Calu3 (cell line): ENCODE measurements around the gene FGF14. TPM values are rescaled to one million over a fixed set of nuclear protein-coding genes. Genes with fewer than 3 reads are reported as not detected.

Experiments used
- BruUV-seq: library from RNA; stranded (reverse); fragments of 400-500 nt; replicated peaks from 2 replicates; lab custom pipeline; 2021; lab: Mats Ljungman, UMichigan
- CTCF ChIA-PET: fragments of 300-600 bp; sonication (Branson Sonifier 250); formaldehyde crosslinking; loops from one replicate; lab custom pipeline; 2022; ENCODE audit warnings: antibody characterized with exemption; lab: Charles Lee
- DNase-seq: peaks from one replicate; pipeline ENCODE4 v3.0.0; 2022
- H3K27ac Mint-ChIP-seq: one replicate; pipeline ENCODE4 v1.8.0; 2022; ENCODE audit warnings: mixed read lengths; ENCODE audit not compliant: unreplicated experiment
- H3K27me3 Mint-ChIP-seq: one replicate; pipeline ENCODE4 v1.8.0; 2022; ENCODE audit warnings: mixed read lengths; ENCODE audit not compliant: unreplicated experiment
- H3K36me3 Mint-ChIP-seq: one replicate; pipeline ENCODE4 v1.8.0; 2022; ENCODE audit warnings: mild to moderate bottlenecking, moderate library complexity, mixed read lengths; ENCODE audit not compliant: insufficient read depth, unreplicated experiment
- H3K4me1 Mint-ChIP-seq: one replicate; pipeline ENCODE4 v1.8.0; 2022; ENCODE audit warnings: mild to moderate bottlenecking, low read depth, mixed read lengths; ENCODE audit not compliant: unreplicated experiment
- H3K4me3 Mint-ChIP-seq: one replicate; pipeline ENCODE4 v1.8.0; 2022; ENCODE audit warnings: mild to moderate bottlenecking, low read depth, moderate library complexity, mixed read lengths; ENCODE audit not compliant: unreplicated experiment
- H3K9me3 Mint-ChIP-seq: one replicate; pipeline ENCODE4 v1.8.0; 2022; ENCODE audit warnings: low read depth, mixed read lengths; ENCODE audit not compliant: unreplicated experiment
- intact Hi-C: fragments of 100-400 bp; cut with micrococcal nuclease; formaldehyde crosslinking; loops from one replicate; pipeline ENCODE4 v1.10.0; 2022; ENCODE audit not compliant: unreplicated experiment
- total RNA-seq: library from RNA; stranded (reverse); gene quantifications from 2 replicates; pipeline ENCODE4 v1.2.3, GENCODE V29; 2022
- TF ChIP-seq, protein P1 (sequence below): fragments of 200-600 bp; IDR thresholded peaks from one replicate; pipeline ENCODE4 v1.8.0; 2022; ENCODE audit warnings: antibody characterized with exemption; ENCODE audit not compliant: unreplicated experiment

The FGF14 gene
- total RNA-seq, 1 experiment from 2014 or later, result 0.21 TPM

DNA sequence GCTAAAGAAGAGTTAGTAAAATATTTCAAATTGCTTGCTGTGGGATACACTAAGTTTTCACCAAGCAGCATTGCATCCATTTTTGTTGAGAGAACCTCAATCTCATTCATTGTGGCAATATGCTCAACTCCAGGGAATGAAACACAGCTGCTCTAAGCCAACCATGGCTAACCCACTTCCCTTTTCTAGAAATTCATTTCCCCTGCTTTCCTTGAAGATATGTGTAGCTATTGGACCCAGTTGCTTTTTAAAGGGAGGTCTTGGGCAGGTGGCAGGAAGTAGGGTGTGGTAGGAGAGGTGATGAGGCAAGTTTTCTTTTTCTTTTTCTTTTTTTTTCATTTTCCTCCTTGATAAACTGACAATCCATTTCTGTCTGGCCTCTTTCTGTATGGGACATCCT lies 452.2 kb downstream of the FGF14 start:
- Mint-ChIP-seq H3K9me3 (no peaks in the 10 kb centered on the region), H3K4me3 (no peak overlapping the region), H3K27ac (no peak overlapping the region), H3K27me3 (no peaks in the 10 kb centered on the region), H3K36me3 (no peaks in the 10 kb centered on the region), H3K4me1 (no peaks in the 10 kb centered on the region)
- no TSS peak for BruUV-seq
- CTCF ChIA-PET, result interaction anchor here (0.8 kb wide), 1 partner anchor 10 kb away, joined by 3 read pairs; no protein-coding TSS in a partner anchor
- intact Hi-C loops, result loop anchor here (10.0 kb wide), 2 partner anchors 515 to 805 kb away; no protein-coding TSS in a partner anchor
- TF ChIP-seq, protein P1, sequence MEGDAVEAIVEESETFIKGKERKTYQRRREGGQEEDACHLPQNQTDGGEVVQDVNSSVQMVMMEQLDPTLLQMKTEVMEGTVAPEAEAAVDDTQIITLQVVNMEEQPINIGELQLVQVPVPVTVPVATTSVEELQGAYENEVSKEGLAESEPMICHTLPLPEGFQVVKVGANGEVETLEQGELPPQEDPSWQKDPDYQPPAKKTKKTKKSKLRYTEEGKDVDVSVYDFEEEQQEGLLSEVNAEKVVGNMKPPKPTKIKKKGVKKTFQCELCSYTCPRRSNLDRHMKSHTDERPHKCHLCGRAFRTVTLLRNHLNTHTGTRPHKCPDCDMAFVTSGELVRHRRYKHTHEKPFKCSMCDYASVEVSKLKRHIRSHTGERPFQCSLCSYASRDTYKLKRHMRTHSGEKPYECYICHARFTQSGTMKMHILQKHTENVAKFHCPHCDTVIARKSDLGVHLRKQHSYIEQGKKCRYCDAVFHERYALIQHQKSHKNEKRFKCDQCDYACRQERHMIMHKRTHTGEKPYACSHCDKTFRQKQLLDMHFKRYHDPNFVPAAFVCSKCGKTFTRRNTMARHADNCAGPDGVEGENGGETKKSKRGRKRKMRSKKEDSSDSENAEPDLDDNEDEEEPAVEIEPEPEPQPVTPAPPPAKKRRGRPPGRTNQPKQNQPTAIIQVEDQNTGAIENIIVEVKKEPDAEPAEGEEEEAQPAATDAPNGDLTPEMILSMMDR, result no peak
- DNase-seq, result no peak

- Mint-ChIP-seq H3K36me3 (no peaks in the 10 kb centered on the region), H3K27me3 (no peaks in the 10 kb centered on the region), H3K4me3 (no peak overlapping the region), H3K9me3 (no peaks in the 10 kb centered on the region), H3K27ac (no peak overlapping the region), H3K4me1 (no peaks in the 10 kb centered on the region)
- intact Hi-C loops, result loop anchor here (10.0 kb wide), 2 partner anchors 518 to 802 kb away; no protein-coding TSS in a partner anchor
- no peak for DNase-seq
- CTCF ChIA-PET, result no interaction called here
- no TSS peak for BruUV-seq
- TF ChIP-seq, protein P1, result no peak
Observed at GRCh38 chr13:101946401-101946800, 455.4 kb downstream of the FGF14 start.

GRCh38 chr13:101945435-101945834 lies 456.4 kb downstream of the FGF14 start:
- no peak for DNase-seq
- Mint-ChIP-seq H3K9me3 (no peaks in the 10 kb centered on the region), H3K27ac (no peak overlapping the region), H3K4me1 (no peaks in the 10 kb centered on the region), H3K4me3 (no peak overlapping the region), H3K36me3 (no peaks in the 10 kb centered on the region), H3K27me3 (no peaks in the 10 kb centered on the region)
- CTCF ChIA-PET, result no interaction called here
- no TSS peak for BruUV-seq
- TF ChIP-seq, protein P1, result no peak
- intact Hi-C loops, result loop anchor here (10.0 kb wide), 2 partner anchors 519 to 801 kb away; no protein-coding TSS in a partner anchor

GRCh38 chr13:101944521-101944920 lies 457.3 kb downstream of the FGF14 start:
- H3K27ac Mint-ChIP-seq, result no peak overlapping the region
- CTCF ChIA-PET, result no interaction called here
- BruUV-seq, result no TSS peak
- H3K4me1 Mint-ChIP-seq, result no peaks in the 10 kb centered on the region
- DNase-seq, result no peak
- H3K4me3 Mint-ChIP-seq, result no peak overlapping the region
- intact Hi-C loops, result loop anchor here (5.0 to 10.0 kb wide), 4 partner anchors 148 to 800 kb away; no protein-coding TSS in a partner anchor
- no peaks in the 10 kb centered on the region for H3K27me3 Mint-ChIP-seq
- no peaks in the 10 kb centered on the region for H3K36me3 Mint-ChIP-seq
- H3K9me3 Mint-ChIP-seq, result no peaks in the 10 kb centered on the region
- TF ChIP-seq, protein P1, result no peak
